Activated CD4-positive, alpha-beta T cell treated with anti-CD3 and anti-CD28 coated beads, Interleukin-2, amount 10 ng/mL, durations not matched to agents 24 days and 14 days (primary cell): ENCODE measurements around the gene SPO11. TPM values are rescaled to one million over a fixed set of nuclear protein-coding genes. Genes with fewer than 3 reads are reported as not detected.
A peak's percentile ranks its signal among the peaks of the same experiment; 100 is the strongest.

Experiments used
- DNase-seq: peaks from one replicate; pipeline ENCODE4 v3.0.0; 2022
- H3K27ac Mint-ChIP-seq: one replicate; pipeline ENCODE4 v1.8.0; 2022; ENCODE audit warnings: mild to moderate bottlenecking, mixed read lengths
- H3K27me3 Mint-ChIP-seq: one replicate; pipeline ENCODE4 v1.8.0; 2022; ENCODE audit warnings: mixed read lengths
- H3K36me3 Mint-ChIP-seq: one replicate; pipeline ENCODE4 v1.8.0; 2022; ENCODE audit warnings: low read depth, mild to moderate bottlenecking, mixed read lengths
- H3K4me1 Mint-ChIP-seq: one replicate; pipeline ENCODE4 v1.8.0; 2021; ENCODE audit warnings: mixed read lengths
- H3K4me3 Mint-ChIP-seq: one replicate; pipeline ENCODE4 v1.8.0; 2022; ENCODE audit warnings: mild to moderate bottlenecking, moderate library complexity, mixed read lengths
- H3K9me3 Mint-ChIP-seq: one replicate; pipeline ENCODE4 v1.8.0; 2021; ENCODE audit warnings: mixed read lengths
- intact Hi-C: fragments of 100-400 bp; cut with micrococcal nuclease; formaldehyde crosslinking; loops from one replicate; pipeline ENCODE4 v1.15.1; 2023
- total RNA-seq: library from RNA; stranded (reverse); gene quantifications from 2 replicates; pipeline ENCODE4 v1.2.3, GENCODE V29; 2022

SPO11 gene
- total RNA-seq, 1 donor from 2014 or later, result not detected

GRCh38 chr20:57380081-57380750 lies 50.6 kb downstream of the SPO11 start:
- no peaks in the 10 kb centered on the region for H3K9me3 Mint-ChIP-seq
- H3K4me3 Mint-ChIP-seq, result no peak overlapping the region
- DNase-seq, result no peak
- intact Hi-C loops, result loop anchor here (2.0 to 5.0 kb wide), 2 partner anchors 29 to 212 kb away; partner anchors contain the start of gene RAE1
- peaks cover 49% of the 10 kb centered on the region for H3K36me3 Mint-ChIP-seq
- H3K27ac Mint-ChIP-seq, result peak overlapping the region; percentile 62
- H3K27me3 Mint-ChIP-seq, result no peaks in the 10 kb centered on the region
- peaks cover 15% of the 10 kb centered on the region for H3K4me1 Mint-ChIP-seq

- H3K36me3 Mint-ChIP-seq, result peaks cover 38% of the 10 kb centered on the region
- peaks cover 15% of the 10 kb centered on the region for H3K4me1 Mint-ChIP-seq
- DNase-seq, result peak; percentile 95
- H3K27ac Mint-ChIP-seq, result no peak overlapping the region
- H3K27me3 Mint-ChIP-seq, result no peaks in the 10 kb centered on the region
- no peaks in the 10 kb centered on the region for H3K9me3 Mint-ChIP-seq
- intact Hi-C loops, result loop anchor here (1.0 to 5.0 kb wide), 3 partner anchors 31 to 210 kb away; partner anchors contain the start of gene RAE1
- H3K4me3 Mint-ChIP-seq, result no peak overlapping the region
These were observed 52.2 kb downstream of the SPO11 start for GRCh38 chr20:57381596-57382503.

- peaks cover 15% of the 10 kb centered on the region for H3K4me1 Mint-ChIP-seq
- intact Hi-C loops, result loop anchor here (5.0 kb wide), 1 partner anchor 210 kb away; no protein-coding TSS in a partner anchor
These were observed 52.9 kb downstream of the SPO11 start for GRCh38 chr20:57382516-57382915.

GRCh38 chr20:57383447-57384347 lies 54.1 kb downstream of the SPO11 start:
- H3K9me3 Mint-ChIP-seq, result no peaks in the 10 kb centered on the region
- H3K4me3 Mint-ChIP-seq, result no peak overlapping the region
- no peak overlapping the region for H3K27ac Mint-ChIP-seq
- DNase-seq, result no peak
- no peaks in the 10 kb centered on the region for H3K27me3 Mint-ChIP-seq
- H3K4me1 Mint-ChIP-seq, result peaks cover 15% of the 10 kb centered on the region
- H3K36me3 Mint-ChIP-seq, result peaks cover 24% of the 10 kb centered on the region
- intact Hi-C loops, result loop anchor here (5.0 kb wide), 1 partner anchor 209 kb away; no protein-coding TSS in a partner anchor

More at GRCh38 chr20:57382516-57382915, 52.9 kb downstream of the SPO11 start:
- DNase-seq, result no peak
- Mint-ChIP-seq H3K4me3 (no peak overlapping the region), H3K9me3 (no peaks in the 10 kb centered on the region), H3K36me3 (peaks cover 31% of the 10 kb centered on the region), H3K27me3 (no peaks in the 10 kb centered on the region), H3K27ac (peak overlapping the region; percentile 4)

GRCh38 chr20:57384486-57384885 lies 54.9 kb downstream of the SPO11 start:
- H3K9me3 Mint-ChIP-seq, result no peaks in the 10 kb centered on the region
- intact Hi-C loops, result loop anchor here (5.0 kb wide), 1 partner anchor 208 kb away; no protein-coding TSS in a partner anchor
- no peak for DNase-seq

GRCh38 chr20:57384953-57385761 lies 55.6 kb downstream of the SPO11 start:
- Mint-ChIP-seq H3K27me3 (no peaks in the 10 kb centered on the region), H3K27ac (no peak overlapping the region), H3K4me3 (no peak overlapping the region), H3K4me1 (peaks cover 20% of the 10 kb centered on the region), H3K36me3 (peaks cover 15% of the 10 kb centered on the region), H3K9me3 (no peaks in the 10 kb centered on the region)
- intact Hi-C loops, result loop anchor here (5.0 kb wide), 1 partner anchor 207 kb away; no protein-coding TSS in a partner anchor
- DNase-seq, result no peak

More at GRCh38 chr20:57384486-57384885, 54.9 kb downstream of the SPO11 start:
- Mint-ChIP-seq H3K27ac (no peak overlapping the region), H3K4me1 (peaks cover 16% of the 10 kb centered on the region), H3K36me3 (peaks cover 20% of the 10 kb centered on the region), H3K27me3 (no peaks in the 10 kb centered on the region), H3K4me3 (no peak overlapping the region)

- peaks cover 13% of the 10 kb centered on the region for H3K36me3 Mint-ChIP-seq
- no peaks in the 10 kb centered on the region for H3K27me3 Mint-ChIP-seq
- no peak overlapping the region for H3K27ac Mint-ChIP-seq
- no peak overlapping the region for H3K4me3 Mint-ChIP-seq
- DNase-seq, result no peak
- peaks cover 24% of the 10 kb centered on the region for H3K4me1 Mint-ChIP-seq
- intact Hi-C loops, result no loop called here
- H3K9me3 Mint-ChIP-seq, result no peaks in the 10 kb centered on the region
These were observed 56.3 kb downstream of the SPO11 start for GRCh38 chr20:57385940-57386339.

GRCh38 chr20:57386762-57387161 lies 57.2 kb downstream of the SPO11 start:
- Mint-ChIP-seq H3K27me3 (no peaks in the 10 kb centered on the region), H3K4me3 (no peak overlapping the region), H3K36me3 (peaks cover 10% of the 10 kb centered on the region), H3K9me3 (no peaks in the 10 kb centered on the region), H3K27ac (no peak overlapping the region), H3K4me1 (peaks cover 20% of the 10 kb centered on the region)
- intact Hi-C loops, result no loop called here
- DNase-seq, result no peak

GRCh38 chr20:57387463-57387862 lies 57.9 kb downstream of the SPO11 start:
- no peak for DNase-seq
- no peak overlapping the region for H3K27ac Mint-ChIP-seq
- intact Hi-C loops, result no loop called here
- peaks cover 13% of the 10 kb centered on the region for H3K4me1 Mint-ChIP-seq
- H3K27me3 Mint-ChIP-seq, result no peaks in the 10 kb centered on the region
- no peaks in the 10 kb centered on the region for H3K9me3 Mint-ChIP-seq
- no peak overlapping the region for H3K4me3 Mint-ChIP-seq
- H3K36me3 Mint-ChIP-seq, result peaks cover 11% of the 10 kb centered on the region

GRCh38 chr20:57387945-57388371 lies 58.4 kb downstream of the SPO11 start:
- H3K27me3 Mint-ChIP-seq, result no peaks in the 10 kb centered on the region
- no peak overlapping the region for H3K27ac Mint-ChIP-seq
- H3K9me3 Mint-ChIP-seq, result no peaks in the 10 kb centered on the region
- DNase-seq, result no peak
- peaks cover 12% of the 10 kb centered on the region for H3K4me1 Mint-ChIP-seq
- H3K4me3 Mint-ChIP-seq, result no peak overlapping the region
- H3K36me3 Mint-ChIP-seq, result peaks cover 16% of the 10 kb centered on the region
- intact Hi-C loops, result no loop called here

GRCh38 chr20:57388953-57389694 lies 59.5 kb downstream of the SPO11 start:
- H3K4me1 Mint-ChIP-seq, result peaks cover 22% of the 10 kb centered on the region
- peak overlapping the region; percentile 88 for H3K4me3 Mint-ChIP-seq
- H3K9me3 Mint-ChIP-seq, result no peaks in the 10 kb centered on the region
- H3K27me3 Mint-ChIP-seq, result no peaks in the 10 kb centered on the region
- peak; percentile 88 for DNase-seq
- peak overlapping the region; percentile 98 for H3K27ac Mint-ChIP-seq
- peaks cover 27% of the 10 kb centered on the region for H3K36me3 Mint-ChIP-seq
- intact Hi-C loops, result loop anchor here (1.0 kb wide), 1 partner anchor 9 kb away; no protein-coding TSS in a partner anchor
